B cell (primary cell): ENCODE measurements around the gene NCLN. TPM values are rescaled to one million over a fixed set of nuclear protein-coding genes. Genes with fewer than 3 reads are reported as not detected.

Experiments used
- ATAC-seq: fragments of 200-7000 bp; cut with Tn5 transposase; one replicate; pipeline ENCODE4 v1.10.0; 2021; ENCODE audit warnings: low read depth, mild to moderate bottlenecking, moderate number of reproducible peaks, moderate library complexity
- CTCF ChIA-PET: fragments of 350-600 bp; sonication (Branson Sonifier 250); formaldehyde crosslinking; loops from one replicate; lab custom pipeline; 2021; ENCODE audit warnings: antibody characterized with exemption, inconsistent platforms; lab: Charles Lee
- POLR2A ChIA-PET: fragments of 350-600 bp; sonication (Branson Sonifier 250); formaldehyde crosslinking; loops from one replicate; lab custom pipeline; 2021; ENCODE audit warnings: antibody characterized with exemption; lab: Charles Lee
- DNase-seq: peaks from one replicate; pipeline ENCODE4 v3.0.0; 2013
- H2AFZ ChIP-seq: 2 replicates; pipeline ENCODE4 v1.6.1; 2012; ENCODE audit warnings: mild to moderate bottlenecking, low read depth, low read length; ENCODE audit not compliant: insufficient read depth, poor library complexity, severe bottlenecking
- H3K27ac ChIP-seq, 2 donors: 1 replicate in 1 of 2; 2 replicates in 1 of 2; pipeline ENCODE4 v1.5.1; 2012 to 2013; ENCODE audit warnings: low read length in 2 of 2, mild to moderate bottlenecking in 2 of 2, moderate library complexity in 1 of 2
- H3K27me3 ChIP-seq, 4 experiments: fragments of 200-600 bp in 1 of 4; sonication (generic) in 1 of 4; replicated peaks in 1 of 4; 1 replicate in 2 of 4; 2 replicates in 2 of 4; pipeline versions ENCODE4 v1.6.1 to v1.7.0; 2013 to 2016; ENCODE audit warnings: low read length in 3 of 4, mild to moderate bottlenecking in 2 of 4, mixed read lengths in 1 of 4, moderate library complexity in 1 of 4; ENCODE audit not compliant: insufficient read depth in 4 of 4, control insufficient read depth in 3 of 4; ENCODE audit errors: control extremely low read depth in 1 of 4
- H3K36me3 ChIP-seq, 2 experiments: replicated peaks in 1 of 2; 1 replicate in 1 of 2; 2 replicates in 1 of 2; pipeline versions ENCODE4 v1.6.1 to v1.7.1; 2013; ENCODE audit warnings: low read length in 1 of 2; ENCODE audit not compliant: insufficient read depth in 2 of 2, control insufficient read depth in 1 of 2; ENCODE audit errors: control extremely low read depth in 1 of 2, extremely low read depth in 1 of 2
- H3K4me1 ChIP-seq, 2 donors: fragments of 200-600 bp in 1 of 2; sonication (generic) in 1 of 2; 1 replicate in 1 of 2; 2 replicates in 1 of 2; pipeline versions ENCODE4 v1.5.1 to v1.6.1; 2013 to 2017; ENCODE audit warnings: low read length in 2 of 2; ENCODE audit not compliant: control insufficient read depth in 2 of 2, insufficient read depth in 2 of 2
- H3K4me2 ChIP-seq: replicated peaks from 2 replicates; pipeline ENCODE3; 2012; ENCODE audit warnings: mild to moderate bottlenecking, low read depth, low read length; ENCODE audit not compliant: poor library complexity, severe bottlenecking
- H3K4me3 ChIP-seq, 5 experiments: fragments of 200-600 bp in 1 of 5; sonication (generic) in 1 of 5; 1 replicate in 3 of 5; 2 replicates in 2 of 5; pipeline versions ENCODE4 v1.5.1 to v1.7.0; 2011 to 2016; ENCODE audit warnings: low read length in 4 of 5, mild to moderate bottlenecking in 4 of 5, low read depth in 2 of 5, control low read depth in 1 of 5, moderate library complexity in 1 of 5; ENCODE audit not compliant: insufficient read depth in 1 of 5; ENCODE audit errors: control extremely low read depth in 1 of 5, extremely low read depth in 1 of 5
- H3K79me2 ChIP-seq: fragments of 200-600 bp; sonication (generic); one replicate; pipeline ENCODE4 v1.6.0; 2016; ENCODE audit warnings: low read length; ENCODE audit not compliant: control insufficient read depth, insufficient read depth
- H3K9ac ChIP-seq: fragments of 200-600 bp; sonication (generic); 2 replicates; pipeline ENCODE4 v1.6.1; 2017; ENCODE audit warnings: mild to moderate bottlenecking, low read length, moderate library complexity
- H3K9me3 ChIP-seq, 3 donors: one replicate each; pipeline versions ENCODE4 v1.6.1 to v1.7.1; 2013; ENCODE audit warnings: low read length in 2 of 3; ENCODE audit not compliant: control insufficient read depth in 2 of 3, insufficient read depth in 1 of 3; ENCODE audit errors: control extremely low read depth in 1 of 3
- H4K20me1 ChIP-seq: 2 replicates; pipeline ENCODE4 v1.6.0; 2012; ENCODE audit warnings: mild to moderate bottlenecking, low read length; ENCODE audit not compliant: insufficient read depth, control insufficient read depth, poor library complexity, severe bottlenecking
- H3K27ac Mint-ChIP-seq: one replicate; pipeline ENCODE4 v1.8.0; 2021; ENCODE audit warnings: mixed read lengths
- H3K27me3 Mint-ChIP-seq: one replicate; pipeline ENCODE4 v1.8.0; 2021; ENCODE audit warnings: mixed read lengths
- H3K4me1 Mint-ChIP-seq: one replicate; pipeline ENCODE4 v1.8.0; 2021; ENCODE audit warnings: mixed read lengths
- H3K4me3 Mint-ChIP-seq: one replicate; pipeline ENCODE4 v1.8.0; 2021; ENCODE audit warnings: mixed read lengths
- H3K9me3 Mint-ChIP-seq: one replicate; pipeline ENCODE4 v1.8.0; 2022; ENCODE audit warnings: mixed read lengths; ENCODE audit not compliant: insufficient read depth
- CTCF ChIP-seq: fragments of 200-600 bp; IDR thresholded peaks from one replicate; pipeline ENCODE4 v1.8.0; 2022; ENCODE audit warnings: antibody characterized with exemption, mild to moderate bottlenecking
- EZH2 ChIP-seq: IDR thresholded peaks from 2 replicates; pipeline ENCODE4 v1.6.1; 2012; ENCODE audit warnings: borderline replicate concordance, low read depth, mild to moderate bottlenecking, moderate library complexity, low read length; ENCODE audit not compliant: insufficient read depth, poor library complexity, severe bottlenecking
- WGBS: methylation state at CpG from one replicate; pipeline ENCODE4 v1.1.5; 2013; ENCODE audit warnings: missing lambda C conversion rate; ENCODE audit not compliant: insufficient coverage; 5-methylcytosine and 5-hydroxymethylcytosine counted together
- intact Hi-C: fragments of 100-400 bp; cut with micrococcal nuclease; formaldehyde crosslinking; loops from one replicate; pipeline ENCODE4 v1.10.0; 2022
- polyA plus RNA-seq: library from polyadenylated mRNA; depleted of rRNA; stranded (reverse); fragments of >200 nt; gene quantifications from 2 replicates; pipeline ENCODE4 v1.2.3, GENCODE V29; 2012
- total RNA-seq, 2 donors: library from RNA; stranded (reverse); fragments of 120-200 nt in 1 of 2; gene quantifications; 1 replicate in 1 of 2; 2 replicates in 1 of 2; pipeline versions ENCODE4 v1.2.3 to v1.2.4, GENCODE V29; 2013 to 2022

NCLN gene
- total and polyA plus RNA-seq, 2 donors (not counting 1 experiment from before 2014, with no cell fraction given) = 55.0 to 82.0 TPM

GRCh38 chr19:3236272-3236671 lies 50.5 kb downstream of the NCLN start:
- POLR2A ChIA-PET = no interaction called here
- CTCF ChIA-PET = no interaction called here

GRCh38 chr19:3238066-3238561 lies 52.4 kb downstream of the NCLN start:
- no peak for TF ChIP-seq EZH2
- TF ChIP-seq CTCF = no peak
- Histone ChIP-seq H3K79me2 (no peaks in the 10 kb centered on the region), H3K36me3 (no peaks in the 10 kb centered on the region), H2AFZ (no peak overlapping the region), H3K4me2 (no peak overlapping the region), H3K9me3 (peaks cover 0 to 12% (median 0%) of the 10 kb centered on the region in 3 donors), H4K20me1 (no peaks in the 10 kb centered on the region), H3K4me3 (no peak overlapping the region), H3K27me3 (peaks cover 0 to 6% (median 2%) of the 10 kb centered on the region in 4 experiments), H3K27ac (no peak overlapping the region), H3K4me1 (no peaks in the 10 kb centered on the region), H3K9ac (no peak overlapping the region)
- Mint-ChIP-seq H3K4me1 (no peaks in the 10 kb centered on the region), H3K27me3 (peaks cover 14% of the 10 kb centered on the region), H3K27ac (no peak overlapping the region), H3K9me3 (no peaks in the 10 kb centered on the region), H3K4me3 (no peak overlapping the region)
- intact Hi-C loops = no loop called here
- ATAC-seq (no peak), DNase-seq (no peak)
- POLR2A ChIA-PET = no interaction called here
- 100% methylated on average over 3 of the region's 7 CpGs for WGBS
- CTCF ChIA-PET = no interaction called here

More at GRCh38 chr19:3236272-3236671, 50.5 kb downstream of the NCLN start:
- Histone ChIP-seq H2AFZ (no peak overlapping the region), H3K4me2 (no peak overlapping the region), H3K9me3 (peaks cover 0 to 12% (median 0%) of the 10 kb centered on the region in 3 donors), H3K27me3 (peaks cover 0 to 6% (median 3%) of the 10 kb centered on the region in 4 experiments), H3K36me3 (no peaks in the 10 kb centered on the region), H3K27ac (no peak overlapping the region), H3K9ac (no peak overlapping the region), H3K79me2 (no peaks in the 10 kb centered on the region), H4K20me1 (no peaks in the 10 kb centered on the region), H3K4me1 (no peaks in the 10 kb centered on the region), H3K4me3 (no peak overlapping the region)
- TF ChIP-seq EZH2 (no peak), CTCF (no peak)
- WGBS = 100% methylated on average over 2 of the region's 4 CpGs
- no peaks in the 10 kb centered on the region for H3K9me3 Mint-ChIP-seq
- DNase-seq = no peak
- H3K27ac Mint-ChIP-seq = no peak overlapping the region
- no peak overlapping the region for H3K4me3 Mint-ChIP-seq
- intact Hi-C loops = no loop called here
- no peaks in the 10 kb centered on the region for H3K4me1 Mint-ChIP-seq
- peaks cover 22% of the 10 kb centered on the region for H3K27me3 Mint-ChIP-seq
- no peak for ATAC-seq
